Glutamatergic neuron (in vitro differentiated cells): ENCODE results near the gene PPP6R2. TPM values are rescaled to one million over a fixed set of nuclear protein-coding genes. Genes with fewer than 3 reads are reported as not detected.

ENCODE experiments used
- DNase-seq: peaks from one replicate; pipeline ENCODE4 v3.0.0; 2022
- H3K27ac Mint-ChIP-seq: one replicate; pipeline ENCODE4 v1.8.0; 2020; ENCODE audit warnings: mild to moderate bottlenecking, mixed read lengths, inconsistent platforms; ENCODE audit not compliant: unreplicated experiment
- H3K27me3 Mint-ChIP-seq: one replicate; pipeline ENCODE4 v1.8.0; 2020; ENCODE audit warnings: mild to moderate bottlenecking, moderate library complexity, mixed read lengths, inconsistent platforms; ENCODE audit not compliant: unreplicated experiment
- H3K36me3 Mint-ChIP-seq: one replicate; pipeline ENCODE4 v1.8.0; 2020; ENCODE audit warnings: mild to moderate bottlenecking, mixed read lengths, inconsistent platforms; ENCODE audit not compliant: unreplicated experiment
- H3K4me1 Mint-ChIP-seq: one replicate; pipeline ENCODE4 v1.8.0; 2020; ENCODE audit warnings: mild to moderate bottlenecking, low read depth, mixed read lengths, inconsistent platforms; ENCODE audit not compliant: unreplicated experiment
- H3K4me3 Mint-ChIP-seq: one replicate; pipeline ENCODE4 v1.8.0; 2020; ENCODE audit warnings: mild to moderate bottlenecking, mixed read lengths, inconsistent platforms; ENCODE audit not compliant: unreplicated experiment
- H3K9me3 Mint-ChIP-seq: one replicate; pipeline ENCODE4 v1.8.0; 2020; ENCODE audit warnings: mild to moderate bottlenecking, moderate library complexity, mixed read lengths, inconsistent platforms; ENCODE audit not compliant: unreplicated experiment
- CTCF ChIP-seq: fragments of 200-600 bp; sonication (generic); IDR thresholded peaks from one replicate; pipeline ENCODE4 v1.5.0; 2021; ENCODE audit not compliant: partially characterized antibody, unreplicated experiment
- total RNA-seq: library from RNA; stranded (reverse); fragmentation: NEBNext Ultra II Directional; extraction: Animal tissue kit (Norgen Biotek cat#: 25700); gene quantifications from one replicate; pipeline ENCODE4 v1.2.1, GENCODE V29; 2021; ENCODE audit not compliant: unreplicated experiment

PPP6R2 gene
- total RNA-seq, 1 donor from 2014 or later, result 122 TPM

GRCh38 chr22:50455201-50455600, 112.1 kb downstream of the PPP6R2 start:
- no peak for DNase-seq
- H3K27me3 Mint-ChIP-seq, result peaks cover 8% of the 10 kb centered on the region
- peaks cover 3% of the 10 kb centered on the region for H3K36me3 Mint-ChIP-seq
- TF ChIP-seq CTCF, result no peak
- H3K9me3 Mint-ChIP-seq, result peaks cover 12% of the 10 kb centered on the region
- no peak overlapping the region for H3K27ac Mint-ChIP-seq
- no peaks in the 10 kb centered on the region for H3K4me1 Mint-ChIP-seq
- no peak overlapping the region for H3K4me3 Mint-ChIP-seq

GRCh38 chr22:50456026-50456425, 112.9 kb downstream of the PPP6R2 start:
- Mint-ChIP-seq H3K4me3 (no peak overlapping the region), H3K9me3 (peaks cover 13% of the 10 kb centered on the region), H3K4me1 (no peaks in the 10 kb centered on the region), H3K27me3 (peaks cover 10% of the 10 kb centered on the region), H3K36me3 (peaks cover 3% of the 10 kb centered on the region), H3K27ac (no peak overlapping the region)
- TF ChIP-seq CTCF, result no peak
- DNase-seq, result no peak

- no peak for DNase-seq
- peaks cover 3% of the 10 kb centered on the region for H3K36me3 Mint-ChIP-seq
Observed at GRCh38 chr22:50456466-50457234, 113.5 kb downstream of the PPP6R2 start.

GRCh38 chr22:50459016-50459415, 115.9 kb downstream of the PPP6R2 start:
- H3K4me3 Mint-ChIP-seq, result no peak overlapping the region
- no peak for TF ChIP-seq CTCF
- no peaks in the 10 kb centered on the region for H3K36me3 Mint-ChIP-seq
- H3K27me3 Mint-ChIP-seq, result peaks cover 10% of the 10 kb centered on the region
- H3K4me1 Mint-ChIP-seq, result no peaks in the 10 kb centered on the region
- H3K9me3 Mint-ChIP-seq, result peaks cover 8% of the 10 kb centered on the region
- DNase-seq, result no peak
- H3K27ac Mint-ChIP-seq, result no peak overlapping the region

More at GRCh38 chr22:50456466-50457234, 113.5 kb downstream of the PPP6R2 start:
- Mint-ChIP-seq H3K27me3 (peaks cover 10% of the 10 kb centered on the region), H3K4me1 (no peaks in the 10 kb centered on the region), H3K4me3 (no peak overlapping the region), H3K27ac (no peak overlapping the region), H3K9me3 (peaks cover 13% of the 10 kb centered on the region)
- TF ChIP-seq CTCF, result no peak

- no peaks in the 10 kb centered on the region for H3K4me1 Mint-ChIP-seq
- peaks cover 10% of the 10 kb centered on the region for H3K27me3 Mint-ChIP-seq
- H3K4me3 Mint-ChIP-seq, result no peak overlapping the region
- peaks cover 7% of the 10 kb centered on the region for H3K9me3 Mint-ChIP-seq
- TF ChIP-seq CTCF, result no peak
- no peaks in the 10 kb centered on the region for H3K36me3 Mint-ChIP-seq
- no peak overlapping the region for H3K27ac Mint-ChIP-seq
- DNase-seq, result no peak
Observed at GRCh38 chr22:50459496-50460140, 116.5 kb downstream of the PPP6R2 start.
